ENCODE results near the gene FOXF1.
A peak's percentile ranks its signal among the peaks of the same experiment; 100 is the strongest.

The FOXF1 gene

GRCh38 chr16:86534779-86535615 lies 24.7 kb downstream of the FOXF1 start:
- no peak for DNase-seq

- DNase-seq: no peak
Observed at GRCh38 chr16:86536621-86537020, 26.3 kb downstream of the FOXF1 start.

- no peak for DNase-seq
Observed at GRCh38 chr16:86537486-86537885, 27.2 kb downstream of the FOXF1 start.

- DNase-seq: no peak
Observed at GRCh38 chr16:86538196-86538780, 28.0 kb downstream of the FOXF1 start.

GRCh38 chr16:86540894-86541293 lies 30.6 kb downstream of the FOXF1 start:
- no peak for DNase-seq

GRCh38 chr16:86541560-86541959 lies 31.2 kb downstream of the FOXF1 start:
- no peak for DNase-seq

GRCh38 chr16:86542756-86543750 lies 32.7 kb downstream of the FOXF1 start:
- DNase-seq: no peak

GRCh38 chr16:86545481-86545880 lies 35.2 kb downstream of the FOXF1 start:
- no peak for DNase-seq

GRCh38 chr16:86545954-86546637 lies 35.8 kb downstream of the FOXF1 start:
- DNase-seq: no peak

- no peak for DNase-seq
Observed at GRCh38 chr16:86546638-86547013, 36.3 kb downstream of the FOXF1 start.

GRCh38 chr16:86547286-86547685 lies 37.0 kb downstream of the FOXF1 start:
- DNase-seq: no peak

GRCh38 chr16:86549076-86549892 lies 39.0 kb downstream of the FOXF1 start:
- DNase-seq: no peak

- no peak for DNase-seq
Observed at GRCh38 chr16:86549893-86550190, 39.5 kb downstream of the FOXF1 start.

- DNase-seq: no peak
Observed at GRCh38 chr16:86550281-86550680, 40.0 kb downstream of the FOXF1 start.

GRCh38 chr16:86553356-86553755 lies 43.0 kb downstream of the FOXF1 start:
- no peak for DNase-seq

- DNase-seq: no peak
Observed at GRCh38 chr16:86554599-86554916, 44.2 kb downstream of the FOXF1 start.

GRCh38 chr16:86554917-86555703 lies 44.8 kb downstream of the FOXF1 start, which contains the start of gene MTHFSD:
Gene MTHFSD (minus strand): TSS chr16:86555235. CDS start chr16:86555184, 51 bp downstream.
- peak; percentile 93 to 97 for DNase-seq

- DNase-seq: no peak
Observed at GRCh38 chr16:86555704-86556075, 45.4 kb downstream of the FOXF1 start.

GRCh38 chr16:86556576-86556975 lies 46.2 kb downstream of the FOXF1 start:
- no peak for DNase-seq

- no peak for DNase-seq
Observed at GRCh38 chr16:86557587-86557986, 47.3 kb downstream of the FOXF1 start.

Measured in activated CD4-positive, alpha-beta T cell treated with anti-CD3 and anti-CD28 coated beads for 4 hours (primary cell).